GM23338 (cell line): ENCODE data around the gene RAI14. TPM values are rescaled to one million over a fixed set of nuclear protein-coding genes. Genes with fewer than 3 reads are reported as not detected.

Experiments used
- ATAC-seq: fragments of 200-7000 bp; cut with Tn5 transposase; 3 replicates; pipeline ENCODE4 v1.9.1; 2020
- DNase-seq: peaks from one replicate; pipeline ENCODE4 v3.0.0-alpha.2; 2015; ENCODE audit warnings: low spot score
- H2AFZ ChIP-seq: fragments of 200-600 bp; sonication (generic); 2 replicates; pipeline ENCODE4 v1.8.0; 2016; ENCODE audit warnings: antibody characterized with exemption, mild to moderate bottlenecking, moderate library complexity
- H3F3A ChIP-seq: fragments of 200-600 bp; sonication (generic); replicated peaks from 2 replicates; pipeline ENCODE4 v1.8.0; 2017; ENCODE audit warnings: antibody characterized with exemption, mixed run types, low read depth
- H3K27ac ChIP-seq: fragments of 200-600 bp; sonication (generic); 2 replicates; pipeline ENCODE4 v1.6.1; 2016; ENCODE audit warnings: low read depth
- H3K27me3 ChIP-seq: fragments of 200-600 bp; sonication (generic); 2 replicates; pipeline ENCODE4 v1.8.0; 2016; ENCODE audit warnings: mild to moderate bottlenecking, mixed run types, moderate library complexity; ENCODE audit not compliant: insufficient read depth
- H3K36me3 ChIP-seq: fragments of 200-600 bp; sonication (generic); 2 replicates; pipeline ENCODE4 v1.8.0; 2016; ENCODE audit warnings: mild to moderate bottlenecking; ENCODE audit not compliant: insufficient read depth
- H3K4me1 ChIP-seq: fragments of 200-600 bp; sonication (generic); 2 replicates; pipeline ENCODE4 v1.8.0; 2016; ENCODE audit warnings: mild to moderate bottlenecking, moderate library complexity; ENCODE audit not compliant: insufficient read depth
- H3K4me2 ChIP-seq: fragments of 200-600 bp; sonication (generic); 2 replicates; pipeline ENCODE4 v1.7.1; 2017; ENCODE audit warnings: mixed run types
- H3K4me3 ChIP-seq: fragments of 200-600 bp; sonication (generic); 2 replicates; pipeline ENCODE4 v1.6.1; 2016; ENCODE audit warnings: mixed run types
- H3K79me2 ChIP-seq: fragments of 200-600 bp; sonication (generic); replicated peaks from 2 replicates; pipeline ENCODE4 v1.8.0; 2017; ENCODE audit warnings: mild to moderate bottlenecking; ENCODE audit not compliant: insufficient read depth
- H3K9me2 ChIP-seq: fragments of 200-600 bp; sonication (generic); 2 replicates; pipeline ENCODE4 v1.8.0; 2017; ENCODE audit not compliant: insufficient read depth
- H4K20me1 ChIP-seq: fragments of 200-600 bp; sonication (generic); replicated peaks from 2 replicates; pipeline ENCODE4 v1.8.0; 2017; ENCODE audit warnings: mild to moderate bottlenecking; ENCODE audit not compliant: insufficient read depth
- H3K27ac Mint-ChIP-seq: 2 replicates; pipeline ENCODE4 v1.8.0; 2020; ENCODE audit warnings: inconsistent platforms, mild to moderate bottlenecking, moderate library complexity, mixed read lengths
- H3K27me3 Mint-ChIP-seq: 3 replicates; pipeline ENCODE4 v1.8.0; 2022; ENCODE audit warnings: low read depth, mild to moderate bottlenecking, moderate library complexity, mixed read lengths, inconsistent platforms; ENCODE audit not compliant: insufficient read depth, poor library complexity
- H3K36me3 Mint-ChIP-seq: 3 replicates; pipeline ENCODE4 v1.8.0; 2021; ENCODE audit warnings: low read depth, mild to moderate bottlenecking, inconsistent platforms, moderate library complexity, mixed read lengths
- H3K4me1 Mint-ChIP-seq: 3 replicates; pipeline ENCODE4 v1.8.0; 2020; ENCODE audit warnings: mild to moderate bottlenecking, inconsistent platforms, mixed read lengths
- H3K4me3 Mint-ChIP-seq: 3 replicates; pipeline ENCODE4 v1.8.0; 2021; ENCODE audit warnings: moderate library complexity, mild to moderate bottlenecking, inconsistent platforms, mixed read lengths
- H3K9me3 Mint-ChIP-seq: 3 replicates; pipeline ENCODE4 v1.8.0; 2020; ENCODE audit warnings: moderate library complexity, mild to moderate bottlenecking, inconsistent platforms, mixed read lengths
- CREB1 ChIP-seq: fragments of 250-450 bp; sonication (Bioruptor Pico); IDR thresholded peaks from 2 replicates; pipeline ENCODE4 v1.5.0; 2020; ENCODE audit warnings: low read depth, mild to moderate bottlenecking, moderate library complexity
- CTCF ChIP-seq, 2 experiments: fragments of 200-600 bp in 1 of 2; sonication (generic) in 1 of 2; conservative IDR thresholded peaks; 2 replicates each; pipeline versions ENCODE4 v1.5.1 to v1.6.1; 2016 to 2017; ENCODE audit warnings: antibody characterized with exemption in 2 of 2, low read depth in 2 of 2, mild to moderate bottlenecking in 2 of 2, moderate library complexity in 1 of 2
- ETS1 ChIP-seq: IDR thresholded peaks from 2 replicates; pipeline ENCODE4 v1.6.1; 2016; ENCODE audit warnings: antibody characterized with exemption
- EZH2 ChIP-seq: fragments of 200-600 bp; sonication (generic); IDR thresholded peaks from one replicate; pipeline ENCODE4 v1.8.0; 2017; ENCODE audit warnings: antibody characterized with exemption, mild to moderate bottlenecking, low read depth; ENCODE audit not compliant: unreplicated experiment
- EZH2phosphoT487 ChIP-seq: fragments of 200-600 bp; sonication (generic); IDR thresholded peaks from one replicate; pipeline ENCODE4 v1.8.1; 2018; ENCODE audit warnings: antibody characterized with exemption; ENCODE audit not compliant: unreplicated experiment
- JUNB ChIP-seq: IDR thresholded peaks from one replicate; pipeline ENCODE4 v1.6.1; 2016; ENCODE audit warnings: antibody characterized with exemption; ENCODE audit not compliant: unreplicated experiment
- NANOG ChIP-seq: IDR thresholded peaks from 2 replicates; pipeline ENCODE4 v1.6.1; 2016; ENCODE audit warnings: antibody characterized with exemption, borderline replicate concordance
- POLR2AphosphoS5 ChIP-seq: IDR thresholded peaks from 2 replicates; pipeline ENCODE4 v1.6.1; 2016; ENCODE audit warnings: antibody characterized with exemption, low read depth
- STAT1 ChIP-seq: IDR thresholded peaks from one replicate; pipeline ENCODE4 v1.6.1; 2016; ENCODE audit warnings: antibody characterized with exemption; ENCODE audit not compliant: unreplicated experiment
- ZNF114 ChIP-seq: fragments of 250-450 bp; sonication (Bioruptor Pico); IDR thresholded peaks from 2 replicates; pipeline ENCODE4 v1.5.0; 2020; ENCODE audit warnings: mild to moderate bottlenecking, moderate library complexity
- ZNF331 ChIP-seq: fragments of 250-450 bp; sonication (Bioruptor Pico); IDR thresholded peaks from 2 replicates; pipeline ENCODE4 v1.5.0; 2020; ENCODE audit warnings: low read depth, mild to moderate bottlenecking, moderate library complexity
- polyA plus RNA-seq: library from polyadenylated mRNA; unstranded; fragments of >200 nt; fragmentation: Nextera tagmentation; extraction: Ambion mirVana; gene quantifications from 2 replicates; pipeline ENCODE4 v1.2.1, GENCODE V29; 2016
- total RNA-seq: library from RNA; depleted of rRNA; stranded (reverse); fragments of >200 nt; shearing (Covaris generic); gene quantifications from 2 replicates; pipeline ENCODE4 v1.2.3, GENCODE V29; 2014
- TF ChIP-seq, protein P1 (sequence below): IDR thresholded peaks from one replicate; pipeline ENCODE4 v1.6.1; 2018; ENCODE audit warnings: antibody characterized with exemption; ENCODE audit not compliant: unreplicated experiment

The RAI14 gene
- total and polyA plus RNA-seq, 2 experiments from 2014 or later = 58.8 to 95.8 TPM

GRCh38 chr5:34667705-34668104 is 11.6 kb downstream of the RAI14 start (continued):
- TF ChIP-seq, protein P1, sequence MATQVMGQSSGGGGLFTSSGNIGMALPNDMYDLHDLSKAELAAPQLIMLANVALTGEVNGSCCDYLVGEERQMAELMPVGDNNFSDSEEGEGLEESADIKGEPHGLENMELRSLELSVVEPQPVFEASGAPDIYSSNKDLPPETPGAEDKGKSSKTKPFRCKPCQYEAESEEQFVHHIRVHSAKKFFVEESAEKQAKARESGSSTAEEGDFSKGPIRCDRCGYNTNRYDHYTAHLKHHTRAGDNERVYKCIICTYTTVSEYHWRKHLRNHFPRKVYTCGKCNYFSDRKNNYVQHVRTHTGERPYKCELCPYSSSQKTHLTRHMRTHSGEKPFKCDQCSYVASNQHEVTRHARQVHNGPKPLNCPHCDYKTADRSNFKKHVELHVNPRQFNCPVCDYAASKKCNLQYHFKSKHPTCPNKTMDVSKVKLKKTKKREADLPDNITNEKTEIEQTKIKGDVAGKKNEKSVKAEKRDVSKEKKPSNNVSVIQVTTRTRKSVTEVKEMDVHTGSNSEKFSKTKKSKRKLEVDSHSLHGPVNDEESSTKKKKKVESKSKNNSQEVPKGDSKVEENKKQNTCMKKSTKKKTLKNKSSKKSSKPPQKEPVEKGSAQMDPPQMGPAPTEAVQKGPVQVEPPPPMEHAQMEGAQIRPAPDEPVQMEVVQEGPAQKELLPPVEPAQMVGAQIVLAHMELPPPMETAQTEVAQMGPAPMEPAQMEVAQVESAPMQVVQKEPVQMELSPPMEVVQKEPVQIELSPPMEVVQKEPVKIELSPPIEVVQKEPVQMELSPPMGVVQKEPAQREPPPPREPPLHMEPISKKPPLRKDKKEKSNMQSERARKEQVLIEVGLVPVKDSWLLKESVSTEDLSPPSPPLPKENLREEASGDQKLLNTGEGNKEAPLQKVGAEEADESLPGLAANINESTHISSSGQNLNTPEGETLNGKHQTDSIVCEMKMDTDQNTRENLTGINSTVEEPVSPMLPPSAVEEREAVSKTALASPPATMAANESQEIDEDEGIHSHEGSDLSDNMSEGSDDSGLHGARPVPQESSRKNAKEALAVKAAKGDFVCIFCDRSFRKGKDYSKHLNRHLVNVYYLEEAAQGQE = no peak
- TF ChIP-seq EZH2 = no peak
- TF ChIP-seq CTCF (conservative IDR thresholded peaks at IDR 0.05; ENCODE audit: low read depth in 2 of 2) = no peak
- TF ChIP-seq EZH2phosphoT487 = no peak
- no peak for TF ChIP-seq JUNB
- no peak for TF ChIP-seq ZNF114 (CRISPR knock-in tag)
- no peak for TF ChIP-seq ETS1
- no peak for TF ChIP-seq CREB1 (CRISPR knock-in tag)
- no peak for TF ChIP-seq STAT1
- TF ChIP-seq NANOG = no peak
- TF ChIP-seq POLR2AphosphoS5 = no peak
- no peak for TF ChIP-seq ZNF331 (CRISPR knock-in tag)

- no peaks in the 10 kb centered on the region; the same call in 1 of the 2 replicates for H3K36me3 ChIP-seq
- H3K9me2 ChIP-seq = no peaks in the 10 kb centered on the region
- peaks cover 100% of the 10 kb centered on the region for H3K79me2 ChIP-seq
- ATAC-seq = no peak
- Mint-ChIP-seq H3K9me3 (no peaks in the 10 kb centered on the region), H3K4me1 (peaks cover 65% of the 10 kb centered on the region), H3K36me3 (peaks cover 8% of the 10 kb centered on the region; the same call in 1 of the 3 replicates), H3K4me3 (no peak overlapping the region), H3K27ac (no peak overlapping the region), H3K27me3 (peaks cover 7% of the 10 kb centered on the region)
- no peak for DNase-seq
- no peaks in the 10 kb centered on the region for H3K27me3 ChIP-seq
- H3K4me1 ChIP-seq = peaks cover 57% of the 10 kb centered on the region
- no peak overlapping the region for H2AFZ ChIP-seq
- peaks cover 61% of the 10 kb centered on the region for H4K20me1 ChIP-seq
- no peak overlapping the region for H3K4me3 ChIP-seq
- H3K27ac ChIP-seq = no peak overlapping the region
- H3F3A ChIP-seq = no peaks in the 10 kb centered on the region
- H3K4me2 ChIP-seq = 0 out of 2 replicates have a peak overlapping the region, but pooled peaks have one; percentile 4
- TF ChIP-seq STAT1 = no peak
- TF ChIP-seq, protein P1 = no peak
- TF ChIP-seq ZNF331 (CRISPR knock-in tag) = no peak
- TF ChIP-seq ETS1 = no peak
- TF ChIP-seq EZH2phosphoT487 = no peak
- no peak for TF ChIP-seq POLR2AphosphoS5
- TF ChIP-seq JUNB = no peak
- no peak for TF ChIP-seq EZH2
- no peak for TF ChIP-seq NANOG
- TF ChIP-seq ZNF114 (CRISPR knock-in tag) = no peak
These were observed 13.9 kb downstream of the RAI14 start for GRCh38 chr5:34669931-34670516.
